ENCODE results near the gene TCP11L2. TPM values are rescaled to one million over a fixed set of nuclear protein-coding genes. Genes with fewer than 3 reads are reported as not detected.

TCP11L2 gene
- total RNA-seq, 1 donor from 2014 or later = 26.1 TPM

DNA sequence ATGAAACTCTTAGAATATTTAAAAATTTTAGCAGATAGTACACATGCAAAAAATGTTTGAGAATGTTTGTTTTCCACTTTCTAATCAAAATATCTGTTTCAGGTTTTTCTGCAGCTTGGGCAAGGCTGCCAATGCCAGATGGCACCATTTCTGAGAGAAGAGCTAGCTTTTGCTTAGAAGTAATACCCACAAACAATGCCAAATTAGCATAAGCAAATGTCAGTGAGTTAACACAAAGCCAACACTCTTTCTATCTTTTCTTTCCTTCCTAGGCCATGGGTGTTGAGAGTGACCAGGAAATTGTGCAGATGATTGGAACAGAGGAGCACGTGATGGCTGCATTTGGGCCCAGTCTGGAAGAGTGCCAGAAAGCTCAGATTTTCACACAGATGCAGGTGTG, 90.2 kb downstream of the TCP11L2 start:
- DNase-seq (ENCODE audit: low read depth, low spot score) = no peak

Other genes with a start within 250 kb of the TCP11L2 start
- gene NUAK1, start 163.8 kb upstream of the TCP11L2 start, total RNA-seq = 32.6 and 68.6 TPM in 2 replicates
- gene CKAP4, start 54.7 kb upstream of the TCP11L2 start, total RNA-seq = 168 and 175 TPM in 2 replicates
- 10.6 and 14.3 TPM in 2 replicates for gene POLR3B, start 55.0 kb downstream of the TCP11L2 start, total RNA-seq